CD4-positive, alpha-beta T cell (primary cell): ENCODE measurements around the gene TNP2. TPM values are rescaled to one million over a fixed set of nuclear protein-coding genes. Genes with fewer than 3 reads are reported as not detected.

Experiments used
- ATAC-seq: fragments of 200-7000 bp; cut with Tn5 transposase; one replicate; pipeline ENCODE4 v1.10.0; 2022; ENCODE audit warnings: mild to moderate bottlenecking; ENCODE audit not compliant: poor library complexity
- CTCF ChIA-PET: fragments of 350-600 bp; sonication (Branson Sonifier 250); formaldehyde crosslinking; loops from one replicate; lab custom pipeline; 2021; ENCODE audit warnings: antibody characterized with exemption, inconsistent platforms; lab: Charles Lee
- POLR2A ChIA-PET: fragments of 350-600 bp; sonication (Branson Sonifier 250); formaldehyde crosslinking; loops from one replicate; lab custom pipeline; 2021; ENCODE audit warnings: antibody characterized with exemption, inconsistent platforms; lab: Charles Lee
- DNase-seq, 14 experiments: peaks; one replicate each; pipeline ENCODE4 v3.0.0-alpha.2; 2013 to 2020; ENCODE audit warnings: mixed read lengths in 2 of 14
- H3K27ac ChIP-seq, 2 donors: one replicate each; pipeline versions ENCODE4 v1.5.1 to v1.7.0; 2013; ENCODE audit warnings: low read length in 2 of 2, low read depth in 1 of 2, mild to moderate bottlenecking in 1 of 2
- H3K27me3 ChIP-seq, 2 experiments: 1 replicate in 1 of 2; 2 replicates in 1 of 2; pipeline versions ENCODE4 v1.6.1 to v1.7.0; 2013; ENCODE audit warnings: low read length in 2 of 2, control low read depth in 1 of 2, mild to moderate bottlenecking in 1 of 2, moderate library complexity in 1 of 2; ENCODE audit not compliant: insufficient read depth in 2 of 2, control insufficient read depth in 1 of 2
- H3K36me3 ChIP-seq: one replicate; pipeline ENCODE4 v1.6.1; 2013; ENCODE audit warnings: low read length, control low read depth; ENCODE audit not compliant: insufficient read depth
- H3K4me1 ChIP-seq: one replicate; pipeline ENCODE4 v1.6.1; 2013; ENCODE audit warnings: low read length, control low read depth; ENCODE audit not compliant: insufficient read depth
- H3K4me3 ChIP-seq: one replicate; pipeline ENCODE4 v1.5.1; 2013; ENCODE audit warnings: mild to moderate bottlenecking, low read length, moderate library complexity
- H3K9me3 ChIP-seq, 2 experiments: 1 replicate in 1 of 2; 2 replicates in 1 of 2; pipeline versions ENCODE4 v1.6.1 to v1.7.0; 2013; ENCODE audit warnings: low read length in 2 of 2, mild to moderate bottlenecking in 2 of 2, control low read depth in 1 of 2, moderate library complexity in 1 of 2; ENCODE audit not compliant: control insufficient read depth in 1 of 2, insufficient read depth in 1 of 2
- H3K27ac Mint-ChIP-seq: one replicate; pipeline ENCODE4 v1.8.0; 2020; ENCODE audit warnings: mixed read lengths
- H3K27me3 Mint-ChIP-seq: one replicate; pipeline ENCODE4 v1.8.0; 2021; ENCODE audit warnings: mixed read lengths
- H3K36me3 Mint-ChIP-seq: one replicate; pipeline ENCODE4 v1.8.0; 2021; ENCODE audit warnings: low read depth, mixed read lengths
- H3K4me1 Mint-ChIP-seq: one replicate; pipeline ENCODE4 v1.8.0; 2021; ENCODE audit warnings: low read depth, mixed read lengths
- H3K4me3 Mint-ChIP-seq: one replicate; pipeline ENCODE4 v1.8.0; 2020; ENCODE audit warnings: mild to moderate bottlenecking, mixed read lengths
- H3K9me3 Mint-ChIP-seq: one replicate; pipeline ENCODE4 v1.8.0; 2020; ENCODE audit warnings: mixed read lengths
- intact Hi-C, 2 experiments: fragments of 100-400 bp; cut with DNase I in 1 of 2; cut with micrococcal nuclease in 1 of 2; formaldehyde crosslinking; loops; one replicate each; pipeline versions ENCODE4 v1.15.1 to v1.9.0; 2023 to 2025; cut with DNase I, micrococcal nuclease
- total RNA-seq, 174 experiments: library from RNA in 2 of 174; stranded (reverse) in 2 of 174; gene quantifications; one replicate each; pipeline ENCODE4 v1.2.3 and lab custom pipeline; 2021 to 2026
- TF ChIP-seq, protein P1 (sequence below): fragments of 200-600 bp; IDR thresholded peaks from one replicate; pipeline ENCODE4 v1.8.0; 2022; ENCODE audit warnings: antibody characterized with exemption, mild to moderate bottlenecking

Gene TNP2
- total RNA-seq, 2 experiments from 2014 or later: not detected

GRCh38 chr16:11254913-11255736, 14.0 kb downstream of the TNP2 start:
- Histone ChIP-seq H3K27ac (peak overlapping the region in 1 of 2 donors; percentile 86), H3K27me3 (no peaks in the 10 kb centered on the region), H3K9me3 (no peaks in the 10 kb centered on the region), H3K36me3 (peaks cover 7% of the 10 kb centered on the region), H3K4me3 (peak overlapping the region; percentile 96), H3K4me1 (peaks cover 66% of the 10 kb centered on the region)
- TF ChIP-seq, protein P1, sequence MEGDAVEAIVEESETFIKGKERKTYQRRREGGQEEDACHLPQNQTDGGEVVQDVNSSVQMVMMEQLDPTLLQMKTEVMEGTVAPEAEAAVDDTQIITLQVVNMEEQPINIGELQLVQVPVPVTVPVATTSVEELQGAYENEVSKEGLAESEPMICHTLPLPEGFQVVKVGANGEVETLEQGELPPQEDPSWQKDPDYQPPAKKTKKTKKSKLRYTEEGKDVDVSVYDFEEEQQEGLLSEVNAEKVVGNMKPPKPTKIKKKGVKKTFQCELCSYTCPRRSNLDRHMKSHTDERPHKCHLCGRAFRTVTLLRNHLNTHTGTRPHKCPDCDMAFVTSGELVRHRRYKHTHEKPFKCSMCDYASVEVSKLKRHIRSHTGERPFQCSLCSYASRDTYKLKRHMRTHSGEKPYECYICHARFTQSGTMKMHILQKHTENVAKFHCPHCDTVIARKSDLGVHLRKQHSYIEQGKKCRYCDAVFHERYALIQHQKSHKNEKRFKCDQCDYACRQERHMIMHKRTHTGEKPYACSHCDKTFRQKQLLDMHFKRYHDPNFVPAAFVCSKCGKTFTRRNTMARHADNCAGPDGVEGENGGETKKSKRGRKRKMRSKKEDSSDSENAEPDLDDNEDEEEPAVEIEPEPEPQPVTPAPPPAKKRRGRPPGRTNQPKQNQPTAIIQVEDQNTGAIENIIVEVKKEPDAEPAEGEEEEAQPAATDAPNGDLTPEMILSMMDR: no peak
- H3K36me3 Mint-ChIP-seq: peaks cover 32% of the 10 kb centered on the region
- peak overlapping the region; percentile 83 for H3K27ac Mint-ChIP-seq
- peaks cover 63% of the 10 kb centered on the region for H3K4me1 Mint-ChIP-seq
- POLR2A ChIA-PET: interaction anchor here (0.6 to 8.5 kb wide), 49 partner anchors 8 to 661 kb away, joined by 3 to 195 read pairs (median 6); partner anchors contain the start of genes CLEC16A, DEXI, GSPT1 and TXNDC11
- peak; percentile 42 for ATAC-seq
- peak overlapping the region; percentile 81 for H3K4me3 Mint-ChIP-seq
- no peaks in the 10 kb centered on the region for H3K9me3 Mint-ChIP-seq
- no peaks in the 10 kb centered on the region for H3K27me3 Mint-ChIP-seq
- CTCF ChIA-PET: interaction anchor here (0.6 to 5.6 kb wide), 18 partner anchors 9 to 306 kb away, joined by 3 to 50 read pairs (median 4); no protein-coding TSS in a partner anchor
- intact Hi-C loops: loop anchor here (1.0 to 10.0 kb wide), 9 partner anchors 30 to 660 kb away; partner anchors contain the start of genes GSPT1 (in 1 of the 2) and TXNDC11 (in 1 of the 2)
- DNase-seq: peak; percentile 51 to 90 (median 70)

- Mint-ChIP-seq H3K27me3 (no peaks in the 10 kb centered on the region), H3K36me3 (peaks cover 32% of the 10 kb centered on the region), H3K27ac (peak overlapping the region; percentile 84), H3K4me1 (peaks cover 57% of the 10 kb centered on the region), H3K9me3 (no peaks in the 10 kb centered on the region), H3K4me3 (peak overlapping the region; percentile 81)
- TF ChIP-seq, protein P1: no peak
- H3K9me3 ChIP-seq: no peaks in the 10 kb centered on the region
- peak in 4 of 14 experiments; percentile 18 to 35 (median 25) for DNase-seq
- peaks cover 65% of the 10 kb centered on the region for H3K4me1 ChIP-seq
- ChIA-PET CTCF (interaction anchor here (0.7 to 5.6 kb wide), 13 partner anchors 8 to 305 kb away, joined by 3 to 50 read pairs (median 5); no protein-coding TSS in a partner anchor), POLR2A (interaction anchor here (0.6 to 8.5 kb wide), 33 partner anchors 7 to 661 kb away, joined by 3 to 195 read pairs (median 8); partner anchors contain the start of genes CLEC16A, DEXI and GSPT1)
- H3K27me3 ChIP-seq: no peaks in the 10 kb centered on the region
- no peak for ATAC-seq
- H3K4me3 ChIP-seq: peak overlapping the region; percentile 96
- intact Hi-C loops: loop anchor here (2.0 to 10.0 kb wide), 6 partner anchors 21 to 661 kb away; partner anchors contain the start of gene GSPT1 (in 1 of the 2)
- peaks cover 7% of the 10 kb centered on the region for H3K36me3 ChIP-seq
- peak overlapping the region in 1 of 2 donors; percentile 86 for H3K27ac ChIP-seq
These were observed 14.9 kb downstream of the TNP2 start for GRCh38 chr16:11253995-11254912.
